Spleen (tissue), 7 donors: ENCODE data around the gene CDK18.

Experiments
- CTCF ChIP-seq, 11 experiments: fragments of 200-600 bp in 7 of 11; fragments of 450-650 bp in 4 of 11; sonication (generic) in 4 of 11; IDR thresholded peaks in 8 of 11; conservative IDR thresholded peaks in 3 of 11; 1 replicate in 7 of 11; 2 replicates in 4 of 11; pipeline versions ENCODE4 v1.4.0 to v1.8.0; 2016 to 2021; ENCODE audit warnings: antibody characterized with exemption in 11 of 11, inconsistent platforms in 4 of 11, mild to moderate bottlenecking in 1 of 11
- POLR2A ChIP-seq, 3 donors: fragments of 450-650 bp; IDR thresholded peaks; one replicate each; pipeline ENCODE4 v1.5.1; 2017; ENCODE audit warnings: antibody characterized with exemption in 3 of 3, mild to moderate bottlenecking in 1 of 3
- donor health status: DM: no; HTN: no; CAD: no; lungs with moderate emphysema.
- donor health status: DM: no; HTN: no; CAD: no.
- donor health status: DM: no; HTN: no; CAD: no.

DNA sequence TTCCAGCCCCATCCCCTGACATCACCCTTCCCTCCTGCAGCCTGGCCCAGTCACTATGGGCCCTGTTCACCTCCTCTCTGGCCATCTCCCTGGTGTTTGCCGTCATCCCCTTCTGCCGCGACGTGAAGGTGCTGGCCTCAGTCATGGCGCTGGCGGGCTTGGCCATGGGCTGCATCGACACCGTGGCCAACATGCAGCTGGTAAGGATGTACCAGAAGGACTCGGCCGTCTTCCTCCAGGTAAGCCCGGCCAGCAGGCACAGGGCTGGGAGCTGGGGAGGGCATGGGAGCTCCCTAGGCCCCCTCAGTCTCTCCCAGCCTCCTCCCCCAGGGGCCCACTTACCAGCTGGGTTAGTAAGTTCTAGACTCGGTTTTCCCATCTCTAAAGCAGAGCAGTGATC is 75.2 kb downstream of the CDK18 start:
- TF ChIP-seq CTCF (IDR thresholded peaks at IDR 0.05 in 8 of 11, conservative IDR thresholded peaks at IDR 0.05 in 3 of 11) (no peak), POLR2A (IDR thresholded peaks at IDR 0.05) (no peak)
